Fibroblast of lung (primary cell): ENCODE results near the gene WIPF3. TPM values are rescaled to one million over a fixed set of nuclear protein-coding genes. Genes with fewer than 3 reads are reported as not detected.
"Not testable (repeated sequence)": the region's sequence is repeated elsewhere in the genome, so short reads cannot be mapped to it uniquely, and the experiment has no call there.

ENCODE experiments used
- DNase-seq, 2 donors: peaks; one replicate each; pipeline versions ENCODE4 v3.0.0 to v3.0.0-alpha.2; 2010; ENCODE audit warnings: low read depth in 2 of 2
- H2AFZ ChIP-seq: 2 replicates; pipeline ENCODE4 v1.5.1; 2012; ENCODE audit warnings: low read length, control low read depth, inconsistent platforms
- H3K27ac ChIP-seq: 2 replicates; pipeline ENCODE4 v1.5.1; 2011; ENCODE audit warnings: low read length, control low read depth; ENCODE audit not compliant: insufficient read depth
- H3K27me3 ChIP-seq: 2 replicates; pipeline ENCODE4 v1.5.1; 2011; ENCODE audit warnings: mild to moderate bottlenecking, low read length; ENCODE audit not compliant: control insufficient read depth, insufficient read depth
- H3K36me3 ChIP-seq: 2 replicates; pipeline ENCODE4 v1.5.1; 2011; ENCODE audit warnings: low read length; ENCODE audit not compliant: control insufficient read depth, insufficient read depth
- H3K4me1 ChIP-seq: 2 replicates; pipeline ENCODE4 v1.5.1; 2011; ENCODE audit warnings: low read length; ENCODE audit not compliant: control insufficient read depth, insufficient read depth; ENCODE audit errors: extremely low read depth
- H3K4me2 ChIP-seq: 2 replicates; pipeline ENCODE4 v1.5.1; 2011; ENCODE audit warnings: low read length, control low read depth; ENCODE audit not compliant: insufficient read depth; ENCODE audit errors: extremely low read depth
- H3K4me3 ChIP-seq, 4 experiments: fragments of 200-600 bp in 1 of 4; sonication (generic) in 1 of 4; replicated peaks in 1 of 4; 2 replicates each; pipeline ENCODE4 v1.5.1; 2011 to 2016; ENCODE audit warnings: low read length in 4 of 4, low read depth in 3 of 4, mild to moderate bottlenecking in 3 of 4, control low read depth in 2 of 4, inconsistent platforms in 1 of 4, mixed read lengths in 1 of 4; ENCODE audit not compliant: insufficient read depth in 1 of 4; ENCODE audit errors: control extremely low read depth in 1 of 4
- H3K79me2 ChIP-seq: 2 replicates; pipeline ENCODE4 v1.5.1; 2012; ENCODE audit warnings: mild to moderate bottlenecking, low read length, inconsistent platforms; ENCODE audit not compliant: control insufficient read depth, insufficient read depth
- H3K9ac ChIP-seq: 2 replicates; pipeline ENCODE4 v1.5.1; 2011; ENCODE audit warnings: mild to moderate bottlenecking, low read length, control low read depth; ENCODE audit not compliant: insufficient read depth
- H3K9me3 ChIP-seq: 2 replicates; pipeline ENCODE4 v1.5.1; 2012; ENCODE audit warnings: low read depth, low read length; ENCODE audit not compliant: control insufficient read depth, insufficient read depth
- H4K20me1 ChIP-seq: 2 replicates; pipeline ENCODE4 v1.5.1; 2011; ENCODE audit warnings: low read length; ENCODE audit not compliant: control insufficient read depth, insufficient read depth; ENCODE audit errors: extremely low read depth
- CTCF ChIP-seq, 2 donors: IDR thresholded peaks in 1 of 2; conservative IDR thresholded peaks in 1 of 2; 1 replicate in 1 of 2; 2 replicates in 1 of 2; pipeline ENCODE4 v1.5.1; 2011 to 2012; ENCODE audit warnings: low read length in 2 of 2, control low read depth in 1 of 2, inconsistent platforms in 1 of 2, low read depth in 1 of 2, mild to moderate bottlenecking in 1 of 2
- EZH2 ChIP-seq: IDR thresholded peaks from 2 replicates; pipeline ENCODE4 v1.5.1; 2012; ENCODE audit warnings: low read length, control low read depth, mild to moderate bottlenecking; ENCODE audit errors: missing control alignments
- polyA plus RNA-seq, 2 donors: library from polyadenylated mRNA; depleted of rRNA in 1 of 2; stranded (reverse) in 1 of 2; unstranded in 1 of 2; fragments of >200 nt; gene quantifications; 2 replicates each; pipeline ENCODE4 v1.2.1, GENCODE V29; 2011 to 2012; ENCODE audit warnings: missing spikeins in 1 of 2
- total RNA-seq: library from RNA; depleted of rRNA; stranded (reverse); fragments of >200 nt; gene quantifications from 2 replicates; pipeline ENCODE4 v1.2.1, GENCODE V29; 2014

The WIPF3 gene
- total and polyA plus RNA-seq, 2 donors (not counting 1 experiment from before 2014, with no cell fraction given) = 0.33 TPM; not detected in 1

GRCh38 chr7:29956487-29956836 is 150.2 kb downstream of the WIPF3 start:
- H3K27me3 ChIP-seq = no peaks in the 10 kb centered on the region
- H3K4me2 ChIP-seq = no peak overlapping the region
- H4K20me1 ChIP-seq = no peaks in the 10 kb centered on the region
- H3K27ac ChIP-seq = no peak overlapping the region
- peaks cover 5% of the 10 kb centered on the region for H3K36me3 ChIP-seq
- DNase-seq = no peak
- TF ChIP-seq EZH2 = no peak
- TF ChIP-seq CTCF (conservative IDR thresholded peaks at IDR 0.05 in 1 of 2, IDR thresholded peaks at IDR 0.05 in 1 of 2; ENCODE audit: low read depth in 1 of 2, low read length in 2 of 2) = no peak
- H3K9me3 ChIP-seq = no peaks in the 10 kb centered on the region
- H2AFZ ChIP-seq = no peak overlapping the region
- no peak overlapping the region for H3K4me3 ChIP-seq
- no peak overlapping the region for H3K9ac ChIP-seq
- peaks cover 2% of the 10 kb centered on the region for H3K79me2 ChIP-seq
- no peaks in the 10 kb centered on the region for H3K4me1 ChIP-seq

- peaks cover 2% of the 10 kb centered on the region for H3K79me2 ChIP-seq
- no peaks in the 10 kb centered on the region for H4K20me1 ChIP-seq
- H3K4me1 ChIP-seq = no peaks in the 10 kb centered on the region
- no peaks in the 10 kb centered on the region for H3K9me3 ChIP-seq
- H3K4me2 ChIP-seq = no peak overlapping the region
- peaks cover 2% of the 10 kb centered on the region for H3K36me3 ChIP-seq
- no peak for TF ChIP-seq CTCF (conservative IDR thresholded peaks at IDR 0.05 in 1 of 2, IDR thresholded peaks at IDR 0.05 in 1 of 2; ENCODE audit: low read depth in 1 of 2, low read length in 2 of 2)
- no peak for TF ChIP-seq EZH2
- no peak overlapping the region for H2AFZ ChIP-seq
- no peak overlapping the region for H3K27ac ChIP-seq
- H3K4me3 ChIP-seq = no peak overlapping the region
- H3K27me3 ChIP-seq = no peaks in the 10 kb centered on the region
- H3K9ac ChIP-seq = no peak overlapping the region
- no peak for DNase-seq
Observed at GRCh38 chr7:29957521-29958310, 151.4 kb downstream of the WIPF3 start.

- no peaks in the 10 kb centered on the region for H4K20me1 ChIP-seq
- TF ChIP-seq CTCF (conservative IDR thresholded peaks at IDR 0.05 in 1 of 2, IDR thresholded peaks at IDR 0.05 in 1 of 2; ENCODE audit: low read depth in 1 of 2, low read length in 2 of 2) (no peak), EZH2 (no peak)
- no peak for DNase-seq
Observed at GRCh38 chr7:29958667-29959358, 152.5 kb downstream of the WIPF3 start.

GRCh38 chr7:29961611-29962010 is 155.3 kb downstream of the WIPF3 start:
- not testable (repeated sequence) for H3K4me3 ChIP-seq, H3K27ac ChIP-seq, DNase-seq, H3K9ac ChIP-seq, H3K36me3 ChIP-seq, H3K4me2 ChIP-seq, H2AFZ ChIP-seq, H3K9me3 ChIP-seq, H3K79me2 ChIP-seq, H4K20me1 ChIP-seq, H3K27me3 ChIP-seq, H3K4me1 ChIP-seq

More at GRCh38 chr7:29958667-29959358, 152.5 kb downstream of the WIPF3 start:
- no peaks in the 10 kb centered on the region for H3K9me3 ChIP-seq
- no peak overlapping the region for H3K4me2 ChIP-seq
- no peaks in the 10 kb centered on the region for H3K27me3 ChIP-seq
- no peak overlapping the region for H3K4me3 ChIP-seq
- H3K79me2 ChIP-seq = peaks cover 2% of the 10 kb centered on the region
- H3K36me3 ChIP-seq = peaks cover 3% of the 10 kb centered on the region
- H3K27ac ChIP-seq = no peak overlapping the region
- no peak overlapping the region for H2AFZ ChIP-seq
- no peaks in the 10 kb centered on the region for H3K4me1 ChIP-seq
- no peak overlapping the region for H3K9ac ChIP-seq
